GM19438 (cell line): ENCODE data around the gene CCDC144A.
"Not testable (repeated sequence)": the region's sequence is repeated elsewhere in the genome, so short reads cannot be mapped to it uniquely, and the experiment has no call there.

ENCODE experiments used
- ATAC-seq: cut with Tn5 transposase; IDR thresholded peaks from one replicate; pipeline ENCODE4 v1.9.1; 2021; ENCODE audit warnings: low read depth; ENCODE audit not compliant: unreplicated experiment

CCDC144A gene

GRCh38 chr17:16817201-16817600, 127.2 kb downstream of the CCDC144A start:
- no peak for ATAC-seq

- ATAC-seq, result not testable (repeated sequence)
Measured at GRCh38 chr17:16817940-16818339, 127.9 kb downstream of the CCDC144A start.

- no peak for ATAC-seq
Measured at GRCh38 chr17:16818340-16818739, 128.3 kb downstream of the CCDC144A start.

GRCh38 chr17:16818821-16819683, 129.0 kb downstream of the CCDC144A start:
- ATAC-seq, result no peak

GRCh38 chr17:16820161-16820877, 130.3 kb downstream of the CCDC144A start:
- no peak for ATAC-seq

GRCh38 chr17:16820979-16821543, 131.0 kb downstream of the CCDC144A start:
- no peak for ATAC-seq

GRCh38 chr17:16822133-16822532, 132.1 kb downstream of the CCDC144A start:
- not testable (repeated sequence) for ATAC-seq

GRCh38 chr17:16823768-16824406, 133.8 kb downstream of the CCDC144A start:
- ATAC-seq, result not testable (repeated sequence)
